WTC11 (cell line): ENCODE results near the gene NUDT6.

Experiments used
- CTCF ChIP-seq: fragments of 200-600 bp; IDR thresholded peaks from 2 replicates; pipeline ENCODE4 v1.8.0; 2022; ENCODE audit warnings: antibody characterized with exemption
- E2F5 ChIP-seq: sonication (generic); formaldehyde crosslinking; IDR thresholded peaks from 2 replicates; pipeline ENCODE4 v1.8.1; 2022; ENCODE audit warnings: mild to moderate bottlenecking, moderate library complexity, missing genetic modification reagents
- EMX1 ChIP-seq: fragments of 250-450 bp; sonication (Bioruptor Pico); IDR thresholded peaks from 2 replicates; pipeline ENCODE4 v1.8.0; 2021; ENCODE audit warnings: mild to moderate bottlenecking
- IRF1 ChIP-seq: sonication (generic); formaldehyde crosslinking; IDR thresholded peaks from 2 replicates; pipeline ENCODE4 v1.8.0; 2023; ENCODE audit warnings: missing genetic modification reagents
- JUN ChIP-seq: sonication (generic); formaldehyde crosslinking; IDR thresholded peaks from 2 replicates; pipeline ENCODE4 v1.8.0; 2023; ENCODE audit warnings: mild to moderate bottlenecking, missing genetic modification reagents
- MAX ChIP-seq: sonication (generic); formaldehyde crosslinking; IDR thresholded peaks from 2 replicates; pipeline ENCODE4 v1.8.0; 2022; ENCODE audit warnings: mild to moderate bottlenecking, missing genetic modification reagents
- NFE2L1 ChIP-seq: sonication (generic); formaldehyde crosslinking; IDR thresholded peaks from 2 replicates; pipeline ENCODE4 v1.8.1; 2023; ENCODE audit warnings: missing genetic modification reagents
- NR2C2 ChIP-seq: sonication (generic); formaldehyde crosslinking; IDR thresholded peaks from 2 replicates; pipeline ENCODE4 v1.8.0; 2022; ENCODE audit warnings: mild to moderate bottlenecking, missing genetic modification reagents
- SMAD3 ChIP-seq: sonication (generic); formaldehyde crosslinking; IDR thresholded peaks from 2 replicates; pipeline ENCODE4 v1.8.0; 2022; ENCODE audit warnings: missing genetic modification reagents, mild to moderate bottlenecking, borderline replicate concordance
- TF ChIP-seq, protein P1 (sequence below): sonication (generic); formaldehyde crosslinking; IDR thresholded peaks from 2 replicates; pipeline ENCODE4 v1.8.0; 2023; ENCODE audit warnings: missing genetic modification reagents, mild to moderate bottlenecking, borderline replicate concordance

DNA sequence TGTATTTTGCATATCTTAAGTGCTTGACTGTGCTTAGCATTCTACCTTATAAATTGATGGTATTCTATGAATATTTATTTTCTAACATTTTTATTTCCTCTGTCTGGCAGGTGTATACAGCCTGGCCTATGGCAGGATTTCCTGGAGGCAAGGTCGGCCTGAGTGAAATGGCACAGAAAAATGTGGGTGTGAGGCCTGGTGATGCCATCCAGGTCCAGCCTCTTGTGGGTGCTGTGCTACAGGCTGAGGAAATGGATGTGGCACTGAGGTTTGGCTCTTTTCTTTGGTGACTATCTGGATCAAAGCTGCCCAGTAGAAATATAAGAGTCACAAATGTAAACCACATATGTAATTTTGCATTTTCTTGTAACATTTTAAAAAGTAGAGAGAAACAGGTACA is 6.5 kb upstream of the NUDT6 start:
- TF ChIP-seq CTCF (no peak), SMAD3 (no peak), IRF1 (CRISPR knock-in tag) (no peak), NR2C2 (no peak), E2F5 (CRISPR knock-in tag) (no peak), EMX1 (no peak), JUN (no peak), MAX (CRISPR knock-in tag) (no peak), NFE2L1 (CRISPR knock-in tag) (no peak)
- TF ChIP-seq, protein P1, sequence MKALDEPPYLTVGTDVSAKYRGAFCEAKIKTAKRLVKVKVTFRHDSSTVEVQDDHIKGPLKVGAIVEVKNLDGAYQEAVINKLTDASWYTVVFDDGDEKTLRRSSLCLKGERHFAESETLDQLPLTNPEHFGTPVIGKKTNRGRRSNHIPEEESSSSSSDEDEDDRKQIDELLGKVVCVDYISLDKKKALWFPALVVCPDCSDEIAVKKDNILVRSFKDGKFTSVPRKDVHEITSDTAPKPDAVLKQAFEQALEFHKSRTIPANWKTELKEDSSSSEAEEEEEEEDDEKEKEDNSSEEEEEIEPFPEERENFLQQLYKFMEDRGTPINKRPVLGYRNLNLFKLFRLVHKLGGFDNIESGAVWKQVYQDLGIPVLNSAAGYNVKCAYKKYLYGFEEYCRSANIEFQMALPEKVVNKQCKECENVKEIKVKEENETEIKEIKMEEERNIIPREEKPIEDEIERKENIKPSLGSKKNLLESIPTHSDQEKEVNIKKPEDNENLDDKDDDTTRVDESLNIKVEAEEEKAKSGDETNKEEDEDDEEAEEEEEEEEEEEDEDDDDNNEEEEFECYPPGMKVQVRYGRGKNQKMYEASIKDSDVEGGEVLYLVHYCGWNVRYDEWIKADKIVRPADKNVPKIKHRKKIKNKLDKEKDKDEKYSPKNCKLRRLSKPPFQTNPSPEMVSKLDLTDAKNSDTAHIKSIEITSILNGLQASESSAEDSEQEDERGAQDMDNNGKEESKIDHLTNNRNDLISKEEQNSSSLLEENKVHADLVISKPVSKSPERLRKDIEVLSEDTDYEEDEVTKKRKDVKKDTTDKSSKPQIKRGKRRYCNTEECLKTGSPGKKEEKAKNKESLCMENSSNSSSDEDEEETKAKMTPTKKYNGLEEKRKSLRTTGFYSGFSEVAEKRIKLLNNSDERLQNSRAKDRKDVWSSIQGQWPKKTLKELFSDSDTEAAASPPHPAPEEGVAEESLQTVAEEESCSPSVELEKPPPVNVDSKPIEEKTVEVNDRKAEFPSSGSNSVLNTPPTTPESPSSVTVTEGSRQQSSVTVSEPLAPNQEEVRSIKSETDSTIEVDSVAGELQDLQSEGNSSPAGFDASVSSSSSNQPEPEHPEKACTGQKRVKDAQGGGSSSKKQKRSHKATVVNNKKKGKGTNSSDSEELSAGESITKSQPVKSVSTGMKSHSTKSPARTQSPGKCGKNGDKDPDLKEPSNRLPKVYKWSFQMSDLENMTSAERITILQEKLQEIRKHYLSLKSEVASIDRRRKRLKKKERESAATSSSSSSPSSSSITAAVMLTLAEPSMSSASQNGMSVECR (CRISPR knock-in tag), result no peak
